SK-N-SH treated with all-trans-retinoic acid at 6 μM for 48 hours (cell line): Measurements from ENCODE around the gene TBCEL.

Experiments
- ATAC-seq: fragments of 200-7000 bp; cut with Tn5 transposase; 3 replicates; pipeline ENCODE4 v1.9.1; 2020; ENCODE audit warnings: mild to moderate bottlenecking, moderate library complexity
- ARNTL ChIP-seq: fragments of 450-650 bp; formaldehyde crosslinking; IDR thresholded peaks from 2 replicates; pipeline ENCODE4 v1.5.0; 2020; ENCODE audit warnings: low read depth, mild to moderate bottlenecking, moderate library complexity, borderline replicate concordance
- ESRRG ChIP-seq: fragments of 250-450 bp; sonication (Bioruptor Pico); IDR thresholded peaks from 2 replicates; pipeline ENCODE4 v1.6.1; 2021; ENCODE audit warnings: mild to moderate bottlenecking
- GLIS3 ChIP-seq: fragments of 250-450 bp; sonication (Bioruptor Pico); IDR thresholded peaks from 2 replicates; pipeline ENCODE4 v1.5.0; 2020; ENCODE audit warnings: mild to moderate bottlenecking, moderate library complexity
- OSR1 ChIP-seq: fragments of 250-450 bp; sonication (Bioruptor Pico); IDR thresholded peaks from 2 replicates; pipeline ENCODE4 v1.8.0; 2022; ENCODE audit warnings: moderate library complexity, mild to moderate bottlenecking, inconsistent platforms
- PPARA ChIP-seq: fragments of 250-450 bp; sonication (Bioruptor Pico); IDR thresholded peaks from 2 replicates; pipeline ENCODE4 v1.5.0; 2020; ENCODE audit warnings: mild to moderate bottlenecking, borderline replicate concordance
- RARB ChIP-seq: fragments of 250-450 bp; sonication (Bioruptor Pico); IDR thresholded peaks from 2 replicates; pipeline ENCODE4 v1.8.0; 2021; ENCODE audit warnings: mild to moderate bottlenecking, moderate library complexity
- SNAI2 ChIP-seq: fragments of 250-450 bp; sonication (Bioruptor Pico); IDR thresholded peaks from 2 replicates; pipeline ENCODE4 v1.5.0; 2020; ENCODE audit warnings: mild to moderate bottlenecking, moderate library complexity
- TCF4 ChIP-seq: fragments of 250-450 bp; sonication (Bioruptor Pico); IDR thresholded peaks from 2 replicates; pipeline ENCODE4 v1.8.0; 2021; ENCODE audit warnings: mild to moderate bottlenecking, moderate library complexity, borderline replicate concordance
- TOX ChIP-seq: fragments of 250-450 bp; sonication (Bioruptor Pico); IDR thresholded peaks from 2 replicates; pipeline ENCODE4 v1.8.0; 2021; ENCODE audit warnings: mild to moderate bottlenecking, moderate library complexity, borderline replicate concordance
- ZFP3 ChIP-seq: fragments of 250-450 bp; sonication (Bioruptor Pico); IDR thresholded peaks from 2 replicates; pipeline ENCODE4 v1.5.0; 2020; ENCODE audit warnings: mild to moderate bottlenecking, moderate library complexity
- ZFP30 ChIP-seq: fragments of 450-650 bp; formaldehyde crosslinking; IDR thresholded peaks from 2 replicates; pipeline ENCODE4 v1.5.0; 2022; ENCODE audit warnings: mild to moderate bottlenecking, moderate library complexity
- ZNF565 ChIP-seq: fragments of 450-650 bp; formaldehyde crosslinking; conservative IDR thresholded peaks from 2 replicates; pipeline ENCODE4 v1.5.0; 2020; ENCODE audit warnings: low read depth, mild to moderate bottlenecking, moderate library complexity
- ZNF70 ChIP-seq: fragments of 450-650 bp; formaldehyde crosslinking; IDR thresholded peaks from 2 replicates; pipeline ENCODE4 v1.5.0; 2020; ENCODE audit warnings: mild to moderate bottlenecking, moderate library complexity
- ZNF8 ChIP-seq: fragments of 450-650 bp; formaldehyde crosslinking; IDR thresholded peaks from 2 replicates; pipeline ENCODE4 v1.5.0; 2020; ENCODE audit warnings: mild to moderate bottlenecking, moderate library complexity
- TF ChIP-seq, protein P1 (sequence below): fragments of 250-450 bp; sonication (Bioruptor Pico); IDR thresholded peaks from 2 replicates; pipeline ENCODE4 v1.5.0; 2020; ENCODE audit warnings: mild to moderate bottlenecking, moderate library complexity
- TF ChIP-seq, protein P2 (sequence below): fragments of 250-450 bp; sonication (Bioruptor Pico); IDR thresholded peaks from 2 replicates; pipeline ENCODE4 v1.8.0; 2021; ENCODE audit warnings: low read depth, mild to moderate bottlenecking, moderate library complexity, borderline replicate concordance
- TF ChIP-seq, protein P3 (sequence below): fragments of 250-450 bp; sonication (Bioruptor Pico); IDR thresholded peaks from 2 replicates; pipeline ENCODE4 v1.5.1; 2021; ENCODE audit warnings: mild to moderate bottlenecking, moderate library complexity
- TF ChIP-seq, protein P4 (sequence below): fragments of 250-450 bp; sonication (Bioruptor Pico); IDR thresholded peaks from 2 replicates; pipeline ENCODE4 v1.5.1; 2020; ENCODE audit warnings: low read depth, mild to moderate bottlenecking, moderate library complexity
- TF ChIP-seq, protein P5 (sequence below): fragments of 250-450 bp; sonication (Bioruptor Pico); IDR thresholded peaks from 2 replicates; pipeline ENCODE4 v1.8.0; 2020; ENCODE audit warnings: mild to moderate bottlenecking, moderate library complexity, borderline replicate concordance

The TBCEL gene

DNA sequence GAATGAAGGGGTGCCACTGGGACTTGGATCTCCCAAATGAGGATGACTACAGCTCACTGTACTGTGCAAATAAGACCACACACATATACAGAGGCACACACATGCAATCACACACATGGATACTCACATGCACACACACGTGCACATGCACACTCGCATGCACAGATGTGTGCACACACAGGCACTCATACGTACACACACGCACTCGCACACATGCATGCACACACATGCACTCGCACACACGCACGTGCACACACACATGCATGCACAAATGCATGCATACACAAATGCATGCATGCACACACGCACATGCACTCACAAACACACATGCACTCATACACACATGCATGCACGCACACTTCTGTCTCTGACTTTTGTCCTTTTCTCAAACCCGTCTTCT lies 113.1 kb downstream of the TBCEL start (continued):
- TF ChIP-seq, protein P1, sequence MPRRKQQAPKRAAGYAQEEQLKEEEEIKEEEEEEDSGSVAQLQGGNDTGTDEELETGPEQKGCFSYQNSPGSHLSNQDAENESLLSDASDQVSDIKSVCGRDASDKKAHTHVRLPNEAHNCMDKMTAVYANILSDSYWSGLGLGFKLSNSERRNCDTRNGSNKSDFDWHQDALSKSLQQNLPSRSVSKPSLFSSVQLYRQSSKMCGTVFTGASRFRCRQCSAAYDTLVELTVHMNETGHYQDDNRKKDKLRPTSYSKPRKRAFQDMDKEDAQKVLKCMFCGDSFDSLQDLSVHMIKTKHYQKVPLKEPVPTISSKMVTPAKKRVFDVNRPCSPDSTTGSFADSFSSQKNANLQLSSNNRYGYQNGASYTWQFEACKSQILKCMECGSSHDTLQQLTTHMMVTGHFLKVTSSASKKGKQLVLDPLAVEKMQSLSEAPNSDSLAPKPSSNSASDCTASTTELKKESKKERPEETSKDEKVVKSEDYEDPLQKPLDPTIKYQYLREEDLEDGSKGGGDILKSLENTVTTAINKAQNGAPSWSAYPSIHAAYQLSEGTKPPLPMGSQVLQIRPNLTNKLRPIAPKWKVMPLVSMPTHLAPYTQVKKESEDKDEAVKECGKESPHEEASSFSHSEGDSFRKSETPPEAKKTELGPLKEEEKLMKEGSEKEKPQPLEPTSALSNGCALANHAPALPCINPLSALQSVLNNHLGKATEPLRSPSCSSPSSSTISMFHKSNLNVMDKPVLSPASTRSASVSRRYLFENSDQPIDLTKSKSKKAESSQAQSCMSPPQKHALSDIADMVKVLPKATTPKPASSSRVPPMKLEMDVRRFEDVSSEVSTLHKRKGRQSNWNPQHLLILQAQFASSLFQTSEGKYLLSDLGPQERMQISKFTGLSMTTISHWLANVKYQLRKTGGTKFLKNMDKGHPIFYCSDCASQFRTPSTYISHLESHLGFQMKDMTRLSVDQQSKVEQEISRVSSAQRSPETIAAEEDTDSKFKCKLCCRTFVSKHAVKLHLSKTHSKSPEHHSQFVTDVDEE (CRISPR knock-in tag): no peak
- no peak for TF ChIP-seq GLIS3 (CRISPR knock-in tag)

DNA sequence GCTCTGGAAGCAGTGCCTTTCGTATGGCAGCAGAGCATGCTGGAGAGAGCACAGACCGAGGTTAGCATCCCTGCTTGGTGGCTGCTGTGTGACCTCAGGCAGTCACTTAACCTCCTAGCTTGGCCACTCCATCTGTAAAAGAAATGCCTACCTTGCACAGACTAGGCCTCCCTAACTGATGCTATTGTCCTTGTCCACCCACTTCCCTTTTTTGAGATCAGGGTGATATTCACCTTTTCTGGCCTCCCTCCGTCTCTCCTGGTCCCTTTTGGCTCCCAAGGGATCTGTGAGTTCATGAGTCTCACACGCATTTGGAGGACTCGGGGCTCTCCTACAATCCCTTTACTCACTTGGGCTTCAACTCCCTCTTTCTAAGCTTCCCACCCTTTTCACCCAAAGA lies 114.4 kb downstream of the TBCEL start:
- no peak for ATAC-seq
- TF ChIP-seq ZNF565 (CRISPR knock-in tag): no peak
- TF ChIP-seq, protein P1 (CRISPR knock-in tag): no peak
- TF ChIP-seq, protein P2, sequence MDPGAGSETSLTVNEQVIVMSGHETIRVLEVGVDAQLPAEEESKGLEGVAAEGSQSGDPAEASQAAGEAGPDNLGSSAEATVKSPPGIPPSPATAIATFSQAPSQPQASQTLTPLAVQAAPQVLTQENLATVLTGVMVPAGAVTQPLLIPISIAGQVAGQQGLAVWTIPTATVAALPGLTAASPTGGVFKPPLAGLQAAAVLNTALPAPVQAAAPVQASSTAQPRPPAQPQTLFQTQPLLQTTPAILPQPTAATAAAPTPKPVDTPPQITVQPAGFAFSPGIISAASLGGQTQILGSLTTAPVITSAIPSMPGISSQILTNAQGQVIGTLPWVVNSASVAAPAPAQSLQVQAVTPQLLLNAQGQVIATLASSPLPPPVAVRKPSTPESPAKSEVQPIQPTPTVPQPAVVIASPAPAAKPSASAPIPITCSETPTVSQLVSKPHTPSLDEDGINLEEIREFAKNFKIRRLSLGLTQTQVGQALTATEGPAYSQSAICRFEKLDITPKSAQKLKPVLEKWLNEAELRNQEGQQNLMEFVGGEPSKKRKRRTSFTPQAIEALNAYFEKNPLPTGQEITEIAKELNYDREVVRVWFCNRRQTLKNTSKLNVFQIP (CRISPR knock-in tag): no peak
- TF ChIP-seq, protein P3, sequence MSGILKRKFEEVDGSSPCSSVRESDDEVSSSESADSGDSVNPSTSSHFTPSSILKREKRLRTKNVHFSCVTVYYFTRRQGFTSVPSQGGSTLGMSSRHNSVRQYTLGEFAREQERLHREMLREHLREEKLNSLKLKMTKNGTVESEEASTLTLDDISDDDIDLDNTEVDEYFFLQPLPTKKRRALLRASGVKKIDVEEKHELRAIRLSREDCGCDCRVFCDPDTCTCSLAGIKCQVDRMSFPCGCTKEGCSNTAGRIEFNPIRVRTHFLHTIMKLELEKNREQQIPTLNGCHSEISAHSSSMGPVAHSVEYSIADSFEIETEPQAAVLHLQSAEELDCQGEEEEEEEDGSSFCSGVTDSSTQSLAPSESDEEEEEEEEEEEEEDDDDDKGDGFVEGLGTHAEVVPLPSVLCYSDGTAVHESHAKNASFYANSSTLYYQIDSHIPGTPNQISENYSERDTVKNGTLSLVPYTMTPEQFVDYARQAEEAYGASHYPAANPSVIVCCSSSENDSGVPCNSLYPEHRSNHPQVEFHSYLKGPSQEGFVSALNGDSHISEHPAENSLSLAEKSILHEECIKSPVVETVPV (CRISPR knock-in tag): no peak
- no peak for TF ChIP-seq TOX (CRISPR knock-in tag)
- TF ChIP-seq ARNTL (CRISPR knock-in tag): no peak
- TF ChIP-seq, protein P4, sequence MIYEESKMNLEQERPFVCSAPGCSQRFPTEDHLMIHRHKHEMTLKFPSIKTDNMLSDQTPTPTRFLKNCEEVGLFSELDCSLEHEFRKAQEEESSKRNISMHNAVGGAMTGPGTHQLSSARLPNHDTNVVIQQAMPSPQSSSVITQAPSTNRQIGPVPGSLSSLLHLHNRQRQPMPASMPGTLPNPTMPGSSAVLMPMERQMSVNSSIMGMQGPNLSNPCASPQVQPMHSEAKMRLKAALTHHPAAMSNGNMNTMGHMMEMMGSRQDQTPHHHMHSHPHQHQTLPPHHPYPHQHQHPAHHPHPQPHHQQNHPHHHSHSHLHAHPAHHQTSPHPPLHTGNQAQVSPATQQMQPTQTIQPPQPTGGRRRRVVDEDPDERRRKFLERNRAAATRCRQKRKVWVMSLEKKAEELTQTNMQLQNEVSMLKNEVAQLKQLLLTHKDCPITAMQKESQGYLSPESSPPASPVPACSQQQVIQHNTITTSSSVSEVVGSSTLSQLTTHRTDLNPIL: no peak
- no peak for TF ChIP-seq GLIS3 (CRISPR knock-in tag)
- TF ChIP-seq SNAI2 (CRISPR knock-in tag): no peak
- TF ChIP-seq, protein P5, sequence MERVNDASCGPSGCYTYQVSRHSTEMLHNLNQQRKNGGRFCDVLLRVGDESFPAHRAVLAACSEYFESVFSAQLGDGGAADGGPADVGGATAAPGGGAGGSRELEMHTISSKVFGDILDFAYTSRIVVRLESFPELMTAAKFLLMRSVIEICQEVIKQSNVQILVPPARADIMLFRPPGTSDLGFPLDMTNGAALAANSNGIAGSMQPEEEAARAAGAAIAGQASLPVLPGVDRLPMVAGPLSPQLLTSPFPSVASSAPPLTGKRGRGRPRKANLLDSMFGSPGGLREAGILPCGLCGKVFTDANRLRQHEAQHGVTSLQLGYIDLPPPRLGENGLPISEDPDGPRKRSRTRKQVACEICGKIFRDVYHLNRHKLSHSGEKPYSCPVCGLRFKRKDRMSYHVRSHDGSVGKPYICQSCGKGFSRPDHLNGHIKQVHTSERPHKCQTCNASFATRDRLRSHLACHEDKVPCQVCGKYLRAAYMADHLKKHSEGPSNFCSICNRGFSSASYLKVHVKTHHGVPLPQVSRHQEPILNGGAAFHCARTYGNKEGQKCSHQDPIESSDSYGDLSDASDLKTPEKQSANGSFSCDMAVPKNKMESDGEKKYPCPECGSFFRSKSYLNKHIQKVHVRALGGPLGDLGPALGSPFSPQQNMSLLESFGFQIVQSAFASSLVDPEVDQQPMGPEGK (CRISPR knock-in tag): no peak
- TF ChIP-seq ZNF8: no peak
- no peak for TF ChIP-seq ESRRG (CRISPR knock-in tag)
- no peak for TF ChIP-seq RARB
- no peak for TF ChIP-seq PPARA
- TF ChIP-seq OSR1 (CRISPR knock-in tag): no peak
- TF ChIP-seq ZNF70 (CRISPR knock-in tag): no peak
- no peak for TF ChIP-seq ZFP30
- TF ChIP-seq ZFP3: no peak
- TF ChIP-seq, all 23 proteins: peak for 0

DNA sequence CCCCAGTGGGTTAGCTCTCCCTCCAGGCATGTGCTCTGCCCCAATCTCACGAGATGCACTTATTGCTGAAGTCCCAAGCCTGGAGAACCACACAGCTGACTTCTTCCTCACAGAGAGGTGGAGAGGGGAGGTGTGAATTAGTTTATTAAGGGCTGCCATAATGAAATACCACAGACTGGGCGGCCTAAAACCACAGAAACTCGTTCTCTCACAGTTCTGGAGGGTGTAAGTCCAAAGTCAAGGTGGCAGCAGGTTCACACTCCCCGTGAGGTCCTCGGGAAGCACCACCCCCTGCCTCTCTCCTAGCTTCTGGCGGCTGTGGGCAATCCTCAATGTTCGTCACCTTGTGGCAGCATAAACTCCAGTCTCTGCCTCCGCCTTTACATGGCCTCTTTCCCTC lies 116.5 kb downstream of the TBCEL start:
- no peak for ATAC-seq
- TF ChIP-seq, protein P3 (CRISPR knock-in tag): no peak
- TF ChIP-seq ESRRG (CRISPR knock-in tag) (no peak), TCF4 (CRISPR knock-in tag) (no peak)
